ENCODE results near the gene RNU1-3.
"Not testable (repeated sequence)": the region's sequence is repeated elsewhere in the genome, so short reads cannot be mapped to it uniquely, and the experiment has no call there.

- TF ChIP-seq CTCF, EP300, POLR2A (IDR thresholded peaks at IDR 0.05): not testable (repeated sequence)
These were observed 26.1 kb upstream of the RNU1-3 start for GRCh38 chr1:16692717-16693448.

Data from gastroesophageal sphincter (tissue), 3 donors.